ENCODE results near the gene GNAI3.

The GNAI3 gene

DNA sequence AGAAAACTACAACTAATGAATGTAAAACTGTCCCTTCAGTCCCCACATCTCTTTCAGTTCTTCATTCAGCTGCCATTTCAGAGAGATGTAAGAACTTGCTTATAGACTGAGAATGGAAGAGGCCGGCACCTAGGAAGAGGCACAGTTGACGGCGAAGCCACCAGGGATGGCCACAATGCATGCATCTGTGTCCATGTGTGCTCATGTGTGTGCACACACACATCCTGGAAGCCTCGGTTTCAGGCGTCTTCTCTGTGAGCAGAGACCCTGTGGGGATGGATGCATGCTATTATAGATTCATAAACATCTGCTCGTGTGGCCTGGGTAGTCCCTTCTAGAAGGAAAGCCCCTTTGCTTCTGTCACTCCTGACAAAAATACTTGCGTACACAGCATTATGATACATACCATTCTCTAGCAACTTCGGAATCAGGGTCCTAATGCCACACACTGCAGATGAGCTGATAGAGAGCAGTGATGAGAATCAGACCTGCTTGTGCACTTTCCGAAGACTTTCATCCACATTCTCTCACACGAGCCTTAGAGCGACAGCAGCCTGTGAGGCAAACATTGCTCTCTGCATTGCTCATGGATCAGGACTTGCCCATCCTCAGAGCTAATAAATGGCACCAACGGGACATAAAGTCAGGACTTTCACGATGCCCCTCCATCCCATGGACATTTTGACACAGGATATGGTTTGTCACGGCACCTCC lies 21.2 kb upstream of the GNAI3 start:
- no peak for DNase-seq

DNA sequence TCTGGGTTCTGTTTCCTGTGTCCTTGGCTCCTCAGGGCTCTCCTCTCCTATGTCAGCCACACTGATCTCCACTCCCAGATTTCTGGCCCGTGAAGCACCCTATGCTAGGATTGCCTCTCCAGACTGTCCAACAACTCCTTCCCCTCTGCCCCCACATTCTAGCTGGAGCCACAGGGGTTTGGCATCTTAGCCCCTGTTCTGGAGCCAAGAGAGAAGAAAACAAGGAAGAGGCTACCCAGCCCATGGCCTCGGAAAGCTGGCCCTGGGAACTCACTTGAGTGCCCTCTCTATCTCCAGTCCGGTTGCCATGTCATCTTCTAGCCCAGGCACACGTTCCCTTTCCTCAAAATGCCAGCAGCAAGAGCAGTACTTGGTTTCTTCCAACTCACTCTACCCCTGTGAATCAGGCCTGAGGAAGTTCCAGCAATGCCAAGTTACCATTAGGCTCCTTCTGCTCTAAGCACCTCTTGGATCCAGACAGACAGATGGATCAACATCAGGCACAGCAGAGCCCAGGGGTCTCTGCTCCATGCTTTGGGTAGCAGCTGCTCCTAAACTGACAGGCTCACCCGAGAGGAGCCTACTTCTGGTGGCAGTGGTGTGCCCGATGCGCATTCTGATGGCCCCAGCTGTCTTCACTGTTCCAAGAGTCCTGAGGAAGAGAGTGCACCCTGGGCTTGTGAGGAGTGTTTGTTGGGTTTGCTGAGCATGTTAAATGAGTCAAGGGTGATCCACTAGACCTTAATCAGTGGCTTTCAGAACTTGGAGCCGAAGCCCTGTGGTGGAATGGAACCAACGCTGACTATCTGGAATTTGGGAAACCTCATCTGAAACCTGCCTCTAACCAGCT lies 20.3 kb upstream of the GNAI3 start:
- no peak for DNase-seq

- no peak for DNase-seq
Observed at GRCh38 chr1:109528712-109529111, 19.7 kb upstream of the GNAI3 start.

GRCh38 chr1:109529881-109530456 lies 18.4 kb upstream of the GNAI3 start:
- no peak for DNase-seq

GRCh38 chr1:109530457-109531087 lies 17.8 kb upstream of the GNAI3 start:
- no peak for DNase-seq

DNA sequence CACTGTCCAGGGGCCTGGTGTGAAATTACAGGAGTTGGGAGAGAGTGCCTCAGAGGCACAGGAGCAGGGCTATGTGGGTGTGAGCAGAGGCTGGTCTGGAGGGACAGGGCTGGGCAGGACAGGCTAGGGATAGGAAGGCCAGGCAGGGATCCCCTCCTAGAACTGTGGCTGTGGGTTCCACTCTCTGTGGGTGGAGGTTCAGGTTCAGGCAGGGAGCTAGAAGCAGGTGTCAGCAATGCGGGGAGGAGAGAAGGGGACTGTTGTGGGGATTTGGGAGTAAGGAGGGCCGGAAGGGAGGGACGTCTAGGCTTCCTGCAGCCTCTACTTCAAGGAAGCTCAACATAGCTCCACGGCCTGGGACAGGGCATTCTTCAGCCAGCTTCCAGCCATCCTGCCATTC lies 17.0 kb upstream of the GNAI3 start:
- no peak for DNase-seq

DNA sequence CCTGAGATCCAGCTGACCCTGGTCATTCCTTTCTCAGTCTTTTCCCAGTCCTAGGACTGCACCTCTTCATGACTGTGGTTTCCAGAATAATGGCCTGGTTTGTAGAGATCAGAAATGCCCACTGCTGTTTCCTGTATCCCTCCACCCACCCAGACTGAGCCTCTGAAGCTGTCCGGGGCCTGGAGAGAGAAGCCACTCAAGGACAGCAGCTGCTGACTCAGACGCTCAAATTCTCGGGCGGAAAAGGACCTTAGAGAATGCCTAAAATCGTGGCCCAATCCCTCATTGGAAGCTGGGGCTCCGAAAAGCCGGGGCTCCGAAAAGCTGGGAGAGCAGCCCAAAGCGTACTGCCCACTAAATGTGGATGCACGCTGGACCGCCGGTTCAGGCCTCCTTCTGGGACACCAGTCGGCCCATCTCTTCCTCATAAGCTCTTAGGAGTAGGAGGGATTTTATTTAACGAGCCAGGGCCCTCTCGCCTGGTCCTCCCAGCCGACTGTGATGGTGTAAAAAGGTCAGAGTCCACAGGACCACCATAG lies 16.5 kb upstream of the GNAI3 start:
- DNase-seq = no peak

DNA sequence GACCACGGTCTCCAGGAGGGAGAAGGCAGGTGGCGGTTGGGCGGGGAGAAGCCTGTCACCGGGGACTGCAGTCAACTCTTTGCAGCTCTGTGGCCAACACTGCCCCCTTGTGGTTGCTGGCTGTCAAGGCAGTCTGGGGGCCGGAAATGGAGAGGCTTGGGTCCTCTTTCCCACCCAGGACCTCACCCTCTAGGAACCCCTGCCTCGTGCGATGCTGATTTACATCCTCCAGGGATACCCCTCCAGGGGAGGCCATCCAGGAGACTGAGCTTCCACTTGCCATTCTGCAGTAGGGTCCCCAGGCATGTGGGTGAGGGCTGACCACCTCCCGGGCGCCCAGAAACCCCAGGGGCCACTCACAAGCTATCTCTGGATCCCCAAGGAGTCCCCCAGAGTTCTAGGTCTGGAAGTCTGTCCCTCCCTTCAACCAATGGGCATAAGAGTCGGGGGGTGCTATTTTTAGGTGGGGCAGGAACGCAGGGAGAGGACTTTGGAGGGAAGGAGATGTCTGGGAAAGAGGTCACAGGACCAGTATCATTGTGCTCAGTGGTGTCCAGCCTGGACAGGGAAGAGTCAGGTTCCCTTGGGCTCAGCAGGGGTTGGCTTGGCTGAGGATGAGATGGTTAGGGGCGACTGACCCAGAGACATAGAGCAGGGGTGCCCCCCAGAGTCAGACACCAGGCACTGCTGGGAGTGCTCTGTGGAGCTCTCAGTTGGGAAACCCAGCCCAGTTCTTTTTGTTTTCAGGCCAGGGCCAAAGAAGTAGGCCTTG lies 15.9 kb upstream of the GNAI3 start:
- peak; percentile 87 for DNase-seq

DNA sequence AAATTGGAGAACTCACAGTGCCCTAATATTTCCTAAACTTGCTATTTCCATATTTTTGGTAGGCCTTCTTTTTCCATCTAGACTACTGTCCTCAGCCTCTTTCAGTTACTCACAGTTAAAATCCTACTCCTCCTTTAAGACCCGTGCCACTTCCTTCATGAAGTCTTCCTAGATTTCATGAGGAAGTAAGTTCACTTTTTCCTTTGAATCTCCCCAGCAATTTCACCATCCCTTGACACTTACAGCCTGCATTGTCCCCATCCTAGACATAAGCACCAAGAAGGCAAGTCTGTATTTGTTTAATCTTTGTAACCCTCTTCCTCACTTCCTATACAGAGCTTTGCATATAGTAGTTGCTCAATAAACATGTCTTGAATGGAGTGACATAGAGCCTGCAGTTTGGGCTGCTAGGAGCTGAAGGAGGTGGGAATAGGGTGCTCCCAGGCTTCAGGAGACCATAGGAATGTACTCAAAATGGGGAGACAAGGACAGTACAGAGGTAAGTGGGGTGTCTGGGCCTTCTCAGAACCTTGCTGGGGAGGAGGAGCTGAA lies 14.0 kb upstream of the GNAI3 start:
- no peak for DNase-seq

DNA sequence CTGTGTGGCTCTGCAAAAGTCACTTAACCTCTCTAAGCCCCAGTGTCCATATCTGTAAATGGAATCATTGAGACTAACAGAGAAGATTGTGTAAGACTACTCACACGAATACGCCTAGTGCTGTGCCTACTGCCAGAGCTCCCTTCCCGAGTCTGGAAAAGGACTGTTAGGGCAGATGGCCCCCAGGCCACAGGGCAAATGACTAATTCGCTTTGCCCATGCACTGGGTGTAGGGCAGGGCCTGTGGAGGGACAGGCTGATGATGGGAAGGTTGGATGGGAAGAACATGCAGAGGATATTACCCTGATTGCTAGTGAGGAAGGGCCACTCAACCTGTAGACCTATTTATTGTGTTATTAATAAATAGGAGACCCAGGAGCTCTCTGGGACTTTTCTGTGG lies 12.9 kb upstream of the GNAI3 start:
- no peak for DNase-seq

- DNase-seq = peak; percentile 63
Observed at GRCh38 chr1:109535971-109536491, 12.4 kb upstream of the GNAI3 start.

- DNase-seq = no peak
Observed at GRCh38 chr1:109537450-109538178, 10.8 kb upstream of the GNAI3 start.

- no peak for DNase-seq
Observed at GRCh38 chr1:109538827-109539555, 9.4 kb upstream of the GNAI3 start.

GRCh38 chr1:109539676-109540075 lies 8.7 kb upstream of the GNAI3 start, which contains the start of gene GPR61:
Gene GPR61 (plus strand): TSS chr1:109539872. CDS start chr1:109543023, 3,151 bp downstream.
- no peak for DNase-seq

- DNase-seq = no peak
Observed at GRCh38 chr1:109541102-109541501, 7.3 kb upstream of the GNAI3 start.

- no peak for DNase-seq
Observed at GRCh38 chr1:109542657-109543056, 5.8 kb upstream of the GNAI3 start.

DNA sequence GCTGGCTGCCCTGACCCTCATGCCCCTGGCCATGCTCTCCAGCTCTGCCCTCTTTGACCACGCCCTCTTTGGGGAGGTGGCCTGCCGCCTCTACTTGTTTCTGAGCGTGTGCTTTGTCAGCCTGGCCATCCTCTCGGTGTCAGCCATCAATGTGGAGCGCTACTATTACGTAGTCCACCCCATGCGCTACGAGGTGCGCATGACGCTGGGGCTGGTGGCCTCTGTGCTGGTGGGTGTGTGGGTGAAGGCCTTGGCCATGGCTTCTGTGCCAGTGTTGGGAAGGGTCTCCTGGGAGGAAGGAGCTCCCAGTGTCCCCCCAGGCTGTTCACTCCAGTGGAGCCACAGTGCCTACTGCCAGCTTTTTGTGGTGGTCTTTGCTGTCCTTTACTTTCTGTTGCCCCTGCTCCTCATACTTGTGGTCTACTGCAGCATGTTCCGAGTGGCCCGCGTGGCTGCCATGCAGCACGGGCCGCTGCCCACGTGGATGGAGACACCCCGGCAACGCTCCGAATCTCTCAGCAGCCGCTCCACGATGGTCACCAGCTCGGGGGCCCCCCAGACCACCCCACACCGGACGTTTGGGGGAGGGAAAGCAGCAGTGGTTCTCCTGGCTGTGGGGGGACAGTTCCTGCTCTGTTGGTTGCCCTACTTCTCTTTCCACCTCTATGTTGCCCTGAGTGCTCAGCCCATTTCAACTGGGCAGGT lies 5.0 kb upstream of the GNAI3 start:
- no peak for DNase-seq

GRCh38 chr1:109543988-109544735 lies 4.3 kb upstream of the GNAI3 start:
- no peak for DNase-seq
